ENCODE data around the gene ATG16L1. TPM values are rescaled to one million over a fixed set of nuclear protein-coding genes. Genes with fewer than 3 reads are reported as not detected.

Gene ATG16L1
- total RNA-seq, 2 donors from 2014 or later = 58.3 to 67.7 TPM

DNA sequence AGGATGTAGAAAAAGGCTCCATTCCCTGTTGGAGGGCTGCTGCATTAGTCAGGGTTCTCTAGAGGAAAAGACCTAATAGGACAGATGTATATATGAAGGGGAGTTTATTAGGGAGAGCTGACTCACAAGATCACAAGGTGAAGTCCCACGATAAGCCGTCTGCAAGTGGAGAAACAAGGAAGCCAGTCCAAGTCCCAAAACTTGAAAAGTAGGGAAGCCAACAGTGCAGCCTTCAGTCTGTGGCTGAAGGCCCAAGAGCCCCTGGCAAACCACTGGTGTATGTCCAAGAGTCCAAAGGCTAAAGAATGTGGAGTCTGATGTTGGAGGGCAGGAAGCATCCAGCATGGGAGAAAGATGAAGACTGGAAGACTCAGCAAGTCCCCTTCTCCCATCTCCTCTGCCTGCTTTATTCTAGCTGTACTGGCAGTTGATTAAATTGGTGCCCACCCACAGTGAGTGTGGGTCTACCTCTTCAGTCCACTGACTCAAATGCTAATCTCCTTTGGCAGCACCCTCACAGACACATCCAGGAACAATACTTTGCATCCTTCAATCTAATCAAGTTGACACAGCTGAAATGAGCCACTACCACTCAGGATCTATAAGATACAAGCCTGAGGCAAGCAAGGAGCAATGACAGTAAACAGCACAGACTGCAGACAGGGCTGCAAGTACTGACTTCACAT is 30.0 kb upstream of the ATG16L1 start:
- DNase-seq (ENCODE audit: low spot score) = no peak
- WGBS = 70% methylated on average over 2 of the region's 2 CpGs
- Histone ChIP-seq H3K27me3 (replicated peaks; ENCODE audit: insufficient read depth) (no peaks in the 10 kb centered on the region), H3K9me3 (no peaks in the 10 kb centered on the region), H3K36me3 (no peaks in the 10 kb centered on the region), H3K27ac (no peak overlapping the region), H3K4me3 (no peak overlapping the region), H3K4me1 (replicated peaks) (no peaks in the 10 kb centered on the region)
- TF ChIP-seq POLR2AphosphoS5 (IDR thresholded peaks at IDR 0.05) = no peak
- intact Hi-C loops (cut with DNase I) = no loop called here

DNA sequence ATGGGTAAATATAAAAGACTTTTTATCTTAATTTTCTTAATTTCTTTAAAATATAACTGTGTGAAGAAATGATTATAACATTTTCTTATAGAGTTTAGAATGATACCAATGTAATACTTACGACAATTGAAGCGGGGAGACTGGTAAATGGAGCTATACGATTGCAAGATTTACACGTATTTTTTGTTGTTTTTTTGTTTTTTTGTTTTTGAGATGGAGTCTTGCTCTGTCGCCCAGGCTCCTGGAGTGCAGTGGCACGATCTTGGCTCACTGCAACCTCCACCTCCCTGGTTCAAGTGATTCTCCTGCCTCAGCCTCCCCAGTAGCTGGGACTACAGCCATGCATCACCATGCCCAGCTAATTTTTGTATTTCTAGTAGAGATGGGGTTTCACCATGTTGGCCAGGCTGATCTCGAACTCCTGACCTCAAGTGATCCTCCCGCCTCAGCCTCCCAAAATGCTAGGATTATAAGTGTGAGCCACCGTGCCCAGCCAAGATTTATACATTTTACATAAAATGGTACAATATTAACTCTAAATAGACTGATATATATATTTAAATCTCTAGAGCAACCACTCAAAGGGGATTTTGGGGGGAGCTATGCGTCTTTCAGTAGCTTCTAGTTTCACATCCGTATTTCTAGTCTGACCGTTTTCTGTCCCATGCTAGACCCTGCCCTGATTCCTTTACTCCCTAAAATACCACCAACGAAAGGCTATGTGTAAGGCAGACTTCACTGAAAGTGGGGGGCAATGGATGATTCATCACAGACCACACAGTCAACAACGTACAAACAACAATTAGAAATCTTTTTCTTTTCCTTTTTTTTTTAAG is 28.2 kb upstream of the ATG16L1 start:
- WGBS = 87% methylated on average over 14 of the region's 14 CpGs
- H3K9me3 ChIP-seq = no peaks in the 10 kb centered on the region
- no peak for DNase-seq (ENCODE audit: low spot score)
- no peak for TF ChIP-seq POLR2AphosphoS5 (IDR thresholded peaks at IDR 0.05)
- TF ChIP-seq POLR2A (IDR thresholded peaks at IDR 0.05) = no peak
- TF ChIP-seq, protein P1, sequence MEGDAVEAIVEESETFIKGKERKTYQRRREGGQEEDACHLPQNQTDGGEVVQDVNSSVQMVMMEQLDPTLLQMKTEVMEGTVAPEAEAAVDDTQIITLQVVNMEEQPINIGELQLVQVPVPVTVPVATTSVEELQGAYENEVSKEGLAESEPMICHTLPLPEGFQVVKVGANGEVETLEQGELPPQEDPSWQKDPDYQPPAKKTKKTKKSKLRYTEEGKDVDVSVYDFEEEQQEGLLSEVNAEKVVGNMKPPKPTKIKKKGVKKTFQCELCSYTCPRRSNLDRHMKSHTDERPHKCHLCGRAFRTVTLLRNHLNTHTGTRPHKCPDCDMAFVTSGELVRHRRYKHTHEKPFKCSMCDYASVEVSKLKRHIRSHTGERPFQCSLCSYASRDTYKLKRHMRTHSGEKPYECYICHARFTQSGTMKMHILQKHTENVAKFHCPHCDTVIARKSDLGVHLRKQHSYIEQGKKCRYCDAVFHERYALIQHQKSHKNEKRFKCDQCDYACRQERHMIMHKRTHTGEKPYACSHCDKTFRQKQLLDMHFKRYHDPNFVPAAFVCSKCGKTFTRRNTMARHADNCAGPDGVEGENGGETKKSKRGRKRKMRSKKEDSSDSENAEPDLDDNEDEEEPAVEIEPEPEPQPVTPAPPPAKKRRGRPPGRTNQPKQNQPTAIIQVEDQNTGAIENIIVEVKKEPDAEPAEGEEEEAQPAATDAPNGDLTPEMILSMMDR (IDR thresholded peaks at IDR 0.05) = no peak
- H3K4me3 ChIP-seq = no peak overlapping the region
- no peak overlapping the region for H3K27ac ChIP-seq
- H3K36me3 ChIP-seq = no peaks in the 10 kb centered on the region
- no peaks in the 10 kb centered on the region for H3K27me3 ChIP-seq (replicated peaks; ENCODE audit: insufficient read depth)
- H3K4me1 ChIP-seq (replicated peaks) = no peaks in the 10 kb centered on the region
- intact Hi-C loops (cut with DNase I) = no loop called here

DNA sequence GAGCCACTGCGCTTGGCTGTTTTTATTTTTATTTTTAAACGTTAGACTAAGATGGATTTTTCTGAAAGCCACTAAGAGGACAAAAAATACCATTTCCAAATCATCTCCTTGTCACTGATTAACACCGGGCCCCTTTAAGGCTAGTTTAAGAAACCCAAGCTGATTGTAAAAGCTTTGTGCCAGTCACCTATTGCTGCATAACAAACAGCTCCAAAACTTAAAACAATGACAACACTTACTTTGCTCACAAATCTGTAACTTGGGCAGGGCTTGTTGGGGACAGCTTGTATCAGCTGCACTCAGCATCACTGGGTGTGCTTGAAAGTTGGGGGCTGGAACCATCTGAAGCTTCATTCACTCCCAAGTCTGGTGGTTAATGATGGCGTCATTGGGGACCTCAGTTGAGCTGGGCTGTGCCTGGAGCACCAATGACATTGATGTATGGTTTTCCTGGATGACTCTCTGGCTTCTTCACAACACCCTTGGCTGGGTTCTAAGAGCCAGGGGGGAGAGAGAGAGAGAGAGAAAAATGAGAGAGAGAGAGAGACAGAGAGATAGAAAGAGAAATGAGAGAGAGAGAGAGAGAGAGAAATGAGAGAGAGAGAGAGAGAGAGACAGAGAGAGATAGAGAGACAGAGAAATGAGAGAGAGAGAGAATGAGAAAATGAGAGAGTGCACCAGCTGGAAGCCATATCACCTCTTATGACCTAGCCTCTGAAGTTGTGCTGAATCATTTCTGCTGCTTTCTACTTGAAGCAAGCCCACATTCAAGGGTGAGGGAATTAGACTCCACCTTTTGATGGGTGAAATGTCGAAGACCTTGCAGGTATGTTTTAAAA is 26.0 kb upstream of the ATG16L1 start:
- H3K27ac ChIP-seq = no peak overlapping the region
- TF ChIP-seq POLR2A (IDR thresholded peaks at IDR 0.05) = no peak
- TF ChIP-seq, protein P1 (IDR thresholded peaks at IDR 0.05) = no peak
- 84% methylated on average over 5 of the region's 5 CpGs for WGBS
- no peaks in the 10 kb centered on the region for H3K27me3 ChIP-seq (replicated peaks; ENCODE audit: insufficient read depth)
- H3K9me3 ChIP-seq = no peaks in the 10 kb centered on the region
- DNase-seq (ENCODE audit: low spot score) = no peak
- no peaks in the 10 kb centered on the region for H3K36me3 ChIP-seq
- H3K4me3 ChIP-seq = no peak overlapping the region
- intact Hi-C loops (cut with DNase I) = no loop called here
- no peaks in the 10 kb centered on the region for H3K4me1 ChIP-seq (replicated peaks)

DNA sequence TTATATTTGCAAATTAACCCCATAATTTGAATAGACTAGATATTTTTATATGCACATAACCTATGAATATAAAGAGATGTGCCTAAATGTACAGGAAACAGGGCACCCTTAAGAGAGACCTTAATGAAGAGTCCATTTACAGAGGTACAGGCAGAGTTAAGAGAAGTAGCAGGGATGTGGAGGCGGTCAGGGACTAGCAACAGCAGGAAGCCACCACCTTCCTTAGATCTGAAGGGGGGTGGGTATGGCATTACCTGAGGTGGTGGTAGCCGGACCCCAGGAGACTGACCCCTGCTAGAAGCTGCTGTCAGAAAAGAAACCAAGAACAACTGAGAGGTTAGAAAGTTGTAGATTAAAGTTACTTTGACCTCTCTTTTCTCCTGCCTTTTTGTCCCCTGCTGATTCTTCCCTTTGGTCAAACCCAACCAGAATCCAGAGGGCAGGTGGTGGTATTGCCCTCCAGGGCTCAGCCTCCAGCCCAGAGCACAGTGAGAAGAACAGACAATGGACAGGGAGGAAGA is 24.9 kb upstream of the ATG16L1 start:
- Histone ChIP-seq H3K9me3 (no peaks in the 10 kb centered on the region), H3K4me1 (replicated peaks) (no peaks in the 10 kb centered on the region), H3K36me3 (no peaks in the 10 kb centered on the region), H3K27me3 (replicated peaks; ENCODE audit: insufficient read depth) (no peaks in the 10 kb centered on the region), H3K4me3 (no peak overlapping the region), H3K27ac (no peak overlapping the region)
- TF ChIP-seq POLR2A (IDR thresholded peaks at IDR 0.05) (no peak), POLR2AphosphoS5 (IDR thresholded peaks at IDR 0.05) (no peak)
- TF ChIP-seq, protein P1 (IDR thresholded peaks at IDR 0.05) = no peak
- intact Hi-C loops (cut with DNase I) = no loop called here
- WGBS = 81% methylated on average over 2 of the region's 2 CpGs
- no peak for DNase-seq (ENCODE audit: low spot score)

Data from prostate gland (tissue), 2 donors.